GM21447 (cell line): Measurements from ENCODE around the gene ADAM19.
A peak's percentile ranks its signal among the peaks of the same experiment; 100 is the strongest.

ENCODE experiments used
- ATAC-seq: cut with Tn5 transposase; IDR thresholded peaks from one replicate; pipeline ENCODE4 v1.9.1; 2021; ENCODE audit not compliant: unreplicated experiment

ADAM19 gene

GRCh38 chr5:157519579-157520253, 55.9 kb downstream of the ADAM19 start:
- peak; percentile 52 for ATAC-seq

GRCh38 chr5:157518963-157519362, 56.6 kb downstream of the ADAM19 start:
- peak; percentile 91 for ATAC-seq

- ATAC-seq: no peak
Measured at GRCh38 chr5:157516626-157517325, 58.8 kb downstream of the ADAM19 start.

GRCh38 chr5:157516006-157516405, 59.6 kb downstream of the ADAM19 start:
- no peak for ATAC-seq

- no peak for ATAC-seq
Measured at GRCh38 chr5:157514974-157515373, 60.6 kb downstream of the ADAM19 start.

GRCh38 chr5:157513182-157513581, 62.4 kb downstream of the ADAM19 start:
- ATAC-seq: no peak

GRCh38 chr5:157511651-157512644, 63.6 kb downstream of the ADAM19 start:
- ATAC-seq: no peak

- no peak for ATAC-seq
Measured at GRCh38 chr5:157510682-157511081, 64.9 kb downstream of the ADAM19 start.

- no peak for ATAC-seq
Measured at GRCh38 chr5:157509587-157509986, 66.0 kb downstream of the ADAM19 start.

GRCh38 chr5:157509093-157509492, 66.5 kb downstream of the ADAM19 start:
- ATAC-seq: no peak

- no peak for ATAC-seq
Measured at GRCh38 chr5:157506981-157507780, 68.4 kb downstream of the ADAM19 start.

- no peak for ATAC-seq
Measured at GRCh38 chr5:157506066-157506590, 69.4 kb downstream of the ADAM19 start.

- ATAC-seq: no peak
Measured at GRCh38 chr5:157505496-157505895, 70.1 kb downstream of the ADAM19 start.

GRCh38 chr5:157504053-157504452, 71.5 kb downstream of the ADAM19 start:
- ATAC-seq: no peak

GRCh38 chr5:157502143-157502647, 73.4 kb downstream of the ADAM19 start:
- ATAC-seq: peak; percentile 80

GRCh38 chr5:157497875-157498611, 77.5 kb downstream of the ADAM19 start:
- no peak for ATAC-seq

GRCh38 chr5:157496864-157497263, 78.7 kb downstream of the ADAM19 start:
- no peak for ATAC-seq

GRCh38 chr5:157494178-157494832, 81.3 kb downstream of the ADAM19 start:
- ATAC-seq: no peak

- no peak for ATAC-seq
Measured at GRCh38 chr5:157492886-157493285, 82.7 kb downstream of the ADAM19 start.
